NCI-H748 (cell line): ENCODE results near the gene SFI1.
"Not testable (repeated sequence)": the region's sequence is repeated elsewhere in the genome, so short reads cannot be mapped to it uniquely, and the experiment has no call there.

Source experiments
- DNase-seq: peaks from one replicate; lab custom pipeline; 2025; ENCODE audit not compliant: unreplicated experiment; lab: John Stamatoyannopoulos, UW

SFI1 gene

DNA sequence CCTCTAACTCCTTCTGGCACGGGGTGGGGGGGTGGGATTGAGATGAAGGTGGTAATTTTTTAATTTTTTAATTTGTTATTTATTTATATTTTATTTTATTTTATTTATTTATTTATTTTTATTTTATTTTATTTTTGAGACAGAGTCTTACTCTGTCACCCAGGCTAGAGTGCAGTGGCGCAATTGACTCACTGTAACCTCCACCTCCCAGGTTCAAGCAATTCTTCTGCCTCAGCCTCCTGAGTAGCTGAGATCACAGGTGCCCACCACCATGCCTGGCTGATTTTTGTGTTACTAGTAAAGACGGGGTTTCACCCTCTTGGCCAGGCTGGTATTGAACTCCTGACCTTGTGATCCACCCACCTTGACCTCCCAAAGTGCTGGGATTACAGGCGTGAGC lies 43.8 kb downstream of the SFI1 start:
- not testable (repeated sequence) for DNase-seq

DNA sequence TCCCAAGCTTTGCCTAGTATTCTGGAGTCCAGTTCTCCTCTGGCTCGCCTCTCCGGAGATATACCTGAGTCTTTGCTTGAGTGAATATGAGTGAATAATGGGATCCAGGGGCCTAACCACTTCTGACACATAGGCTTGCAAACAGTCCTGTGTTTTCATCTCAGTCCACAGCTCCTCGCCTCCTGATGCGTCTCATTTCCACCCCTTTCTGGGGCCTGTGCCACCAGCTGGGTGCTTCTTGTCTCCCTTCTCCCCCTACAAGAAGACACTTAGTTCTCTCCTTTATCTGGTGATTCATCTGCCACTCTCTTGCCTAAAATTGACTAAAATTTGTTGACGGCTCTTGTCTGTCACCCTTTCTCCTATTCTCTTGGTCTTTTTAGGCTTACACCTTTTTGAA lies 44.6 kb downstream of the SFI1 start:
- no peak for DNase-seq

DNA sequence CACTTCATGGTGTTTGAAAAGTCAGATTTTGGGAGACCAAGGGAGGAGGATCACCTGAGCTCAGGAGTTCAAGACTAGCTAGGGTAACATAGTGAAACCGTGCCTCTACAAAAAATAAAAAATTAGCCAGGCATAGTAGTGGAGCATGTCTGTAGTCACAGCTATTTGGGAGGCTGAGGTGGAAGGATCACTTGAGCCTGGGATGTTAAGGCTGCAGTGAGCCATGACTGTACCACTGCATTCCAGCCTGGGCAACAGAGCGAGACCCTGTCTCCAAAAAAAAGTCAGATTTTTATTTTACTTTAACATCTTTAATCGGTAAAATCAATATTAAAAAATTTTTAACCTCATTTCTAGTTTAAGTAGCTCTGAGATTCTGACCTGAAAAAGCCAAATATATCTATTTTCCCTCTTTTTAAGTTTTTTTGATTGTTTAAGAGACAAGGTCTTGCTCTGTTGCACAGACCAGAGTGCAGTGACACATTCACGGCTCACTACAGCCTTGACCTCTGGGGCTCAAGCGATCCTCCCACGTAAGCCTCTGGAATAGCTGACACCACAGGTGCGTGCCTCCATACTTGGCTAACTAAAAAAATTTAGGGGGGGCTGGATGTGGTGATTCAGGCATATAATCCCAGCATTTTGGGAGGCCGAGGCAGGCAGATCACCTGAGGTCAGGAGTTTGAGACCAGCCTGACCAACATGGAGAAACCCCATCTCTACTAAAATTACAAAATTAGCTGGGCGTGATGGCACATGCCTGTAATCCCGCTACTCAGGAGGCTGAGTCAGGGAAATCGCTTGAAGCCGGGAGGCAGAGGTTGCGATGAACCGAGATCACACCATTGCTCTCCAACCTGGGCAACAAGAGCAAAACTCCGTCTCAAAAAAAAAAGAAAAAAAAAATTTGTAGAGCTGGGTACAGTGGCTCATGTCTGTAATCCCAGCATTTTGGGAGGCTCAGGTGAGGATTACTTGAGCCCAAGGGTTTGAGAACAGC lies 48.4 kb downstream of the SFI1 start:
- DNase-seq: no peak

DNA sequence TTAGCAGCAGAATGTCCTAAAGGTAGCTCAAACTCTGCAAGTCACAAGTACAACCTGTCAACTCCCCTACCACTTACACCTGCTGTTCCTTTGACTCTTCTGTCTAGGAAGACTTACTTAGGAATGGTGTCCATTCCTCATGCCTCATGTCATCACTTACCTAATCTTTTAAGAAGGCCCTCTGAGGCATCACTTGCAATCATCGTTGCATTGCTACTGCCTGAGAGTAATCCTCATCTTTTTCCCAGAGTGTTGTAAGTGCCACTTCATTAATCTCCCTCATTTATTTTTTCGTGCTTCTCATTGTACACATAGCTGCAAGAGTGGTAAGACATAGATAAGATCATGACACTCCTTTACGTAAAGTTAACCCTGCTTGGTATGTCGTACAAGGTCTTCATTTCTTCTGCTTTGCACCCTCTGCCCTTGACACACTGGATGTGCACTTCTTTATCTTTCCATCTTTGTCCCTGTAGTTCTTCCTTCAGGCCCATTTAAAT lies 54.6 kb downstream of the SFI1 start:
- DNase-seq: no peak

DNA sequence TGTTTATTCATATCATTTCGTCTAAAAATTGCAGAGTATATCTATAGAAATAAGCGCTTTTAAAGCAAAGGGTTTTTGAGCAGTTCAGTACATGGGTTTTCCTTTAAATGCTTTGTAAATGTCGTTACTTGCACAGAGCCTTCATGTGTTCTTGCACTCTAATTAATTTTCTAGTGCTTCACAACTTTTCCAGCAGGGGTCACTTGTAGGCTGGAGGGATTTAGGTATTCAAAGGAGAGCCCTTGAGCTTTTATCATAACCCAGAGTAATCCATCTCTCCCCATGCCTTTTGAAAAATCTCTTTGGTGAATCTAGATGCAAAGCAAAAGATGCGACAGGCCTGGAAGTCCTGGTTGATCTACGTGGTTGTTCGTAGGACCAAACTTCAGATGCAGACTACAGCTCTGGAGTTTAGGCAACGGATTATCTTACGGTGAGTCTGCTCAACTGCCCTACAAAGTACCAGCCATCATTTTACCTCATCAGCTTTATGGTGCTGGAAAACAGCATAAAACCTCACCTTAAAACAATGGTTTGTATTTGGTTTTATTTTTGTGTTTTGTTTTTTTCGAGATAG lies 60.4 kb downstream of the SFI1 start:
- peak; percentile 29 for DNase-seq

DNA sequence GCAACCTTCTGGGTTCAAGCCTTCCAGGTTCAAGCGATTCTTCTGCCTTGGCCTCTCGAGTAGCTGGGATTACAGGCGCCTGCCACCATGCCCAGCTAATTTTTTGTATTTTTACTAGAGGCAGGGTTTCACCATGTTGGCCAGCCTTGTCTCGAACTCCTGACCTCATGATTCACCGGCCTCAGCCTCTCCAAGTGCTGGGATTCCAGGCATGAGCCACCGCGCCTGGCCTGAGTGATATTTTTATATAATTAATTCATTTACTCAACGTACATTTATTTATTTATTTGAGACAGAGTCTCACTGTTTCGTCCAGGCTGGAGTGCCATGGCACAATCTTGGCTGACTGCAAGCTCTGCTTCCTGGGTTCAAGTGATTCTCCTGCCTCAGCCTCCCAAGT lies 62.2 kb downstream of the SFI1 start:
- not testable (repeated sequence) for DNase-seq

DNA sequence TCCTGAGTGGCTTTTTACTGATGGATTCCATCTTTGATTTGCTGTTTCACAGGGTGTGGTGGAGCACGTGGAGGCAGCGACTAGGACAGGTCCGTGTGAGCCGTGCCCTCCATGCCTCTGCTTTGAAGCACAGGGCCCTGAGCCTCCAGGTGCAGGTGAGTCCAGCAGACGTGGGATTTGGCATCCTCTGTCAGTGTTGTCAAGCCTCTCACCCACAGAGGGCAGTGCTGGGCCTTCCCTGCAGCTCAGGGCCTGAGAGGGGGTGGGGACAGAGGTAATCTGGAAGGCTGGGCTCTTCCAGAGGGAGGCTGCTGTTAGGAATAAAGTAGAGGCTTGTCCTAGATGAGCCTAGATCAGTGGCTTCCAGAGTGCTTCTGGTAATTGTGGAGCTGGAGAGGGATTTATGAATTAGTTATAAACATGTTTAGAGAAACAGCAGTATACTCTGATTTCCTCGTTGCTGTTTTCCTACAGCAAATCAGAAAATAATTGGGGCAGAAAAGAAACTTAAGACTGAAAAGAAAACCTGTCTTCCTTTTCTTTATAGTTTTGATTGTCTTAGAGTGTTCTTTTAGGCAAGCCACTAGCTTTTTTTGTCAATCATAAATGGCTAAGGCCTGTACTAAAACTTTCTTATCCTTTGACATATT lies 65.0 kb downstream of the SFI1 start:
- DNase-seq: peak; percentile 67

DNA sequence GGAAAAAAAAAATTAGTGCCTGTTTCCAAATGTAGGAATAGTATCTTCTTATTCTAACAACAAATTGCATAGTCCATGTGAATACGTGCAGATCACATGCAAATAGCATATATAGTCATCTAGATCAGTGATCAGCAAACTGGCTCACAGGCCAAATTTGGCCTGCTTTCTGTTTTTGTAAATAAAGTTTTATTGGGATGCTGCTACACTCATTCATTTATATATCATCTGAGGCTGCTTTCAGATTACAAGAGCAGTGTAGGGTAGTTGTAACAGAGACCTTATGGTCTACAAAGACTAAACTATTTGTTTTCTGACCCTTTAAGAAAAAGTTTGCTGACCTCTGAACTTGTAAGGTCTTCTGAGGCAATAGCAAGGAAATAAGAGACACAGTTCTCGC lies 65.6 kb downstream of the SFI1 start:
- DNase-seq: no peak

DNA sequence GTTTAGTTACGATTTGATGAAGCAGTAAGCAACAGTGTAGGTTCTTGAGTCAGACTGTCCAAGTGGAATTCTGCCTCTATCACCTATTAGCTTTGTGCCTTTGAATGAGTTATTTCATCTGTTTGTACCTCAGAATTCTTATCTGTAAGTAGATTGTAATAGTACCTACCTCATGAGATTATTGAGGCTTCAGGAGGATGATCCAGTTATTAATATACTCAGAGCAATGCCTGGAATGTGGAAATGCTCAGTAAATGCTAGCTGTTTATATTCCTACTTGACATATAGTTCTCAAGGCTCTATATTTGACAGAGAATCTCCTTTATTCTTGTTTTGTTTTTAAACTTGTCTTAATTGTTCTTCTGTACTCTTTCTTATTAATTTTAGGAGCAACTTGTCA lies 70.1 kb downstream of the SFI1 start:
- no peak for DNase-seq

DNA sequence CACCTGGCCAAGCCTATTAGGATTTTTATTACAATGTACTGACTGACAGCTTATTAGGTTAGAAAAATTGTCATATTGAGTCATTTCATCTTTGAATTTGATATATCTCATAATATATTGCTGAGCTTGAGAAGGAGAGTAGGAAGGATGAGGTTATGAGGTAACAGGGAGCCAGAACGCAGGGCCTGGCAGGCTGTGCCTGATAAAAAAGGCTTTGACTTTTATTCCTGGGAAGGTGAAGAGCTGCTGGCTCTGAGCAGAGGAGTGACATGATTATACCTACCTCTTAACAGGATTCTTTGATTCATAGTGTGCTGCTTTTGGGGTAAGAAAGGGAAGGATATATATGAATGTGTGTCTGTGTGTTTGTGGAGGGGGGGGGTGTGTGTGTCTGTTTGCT lies 70.9 kb downstream of the SFI1 start:
- no peak for DNase-seq

DNA sequence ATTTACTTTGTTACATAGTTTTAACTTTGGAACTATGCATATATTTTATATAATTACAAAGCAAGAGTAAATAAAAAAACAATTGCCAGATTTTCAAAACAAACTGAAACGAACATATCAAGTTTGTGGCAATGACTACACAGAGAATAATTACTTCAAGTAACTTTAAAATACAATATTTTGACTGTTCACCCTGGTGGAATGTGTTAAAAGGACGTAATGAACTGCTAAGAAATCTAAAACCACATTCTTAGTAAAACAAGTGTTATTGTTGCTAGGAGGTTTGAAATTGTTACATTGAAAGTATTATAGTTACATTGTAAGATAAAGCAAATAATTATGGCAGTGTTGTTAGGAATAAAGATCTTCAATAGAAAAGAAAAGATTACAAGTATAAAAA lies 71.4 kb downstream of the SFI1 start:
- no peak for DNase-seq

DNA sequence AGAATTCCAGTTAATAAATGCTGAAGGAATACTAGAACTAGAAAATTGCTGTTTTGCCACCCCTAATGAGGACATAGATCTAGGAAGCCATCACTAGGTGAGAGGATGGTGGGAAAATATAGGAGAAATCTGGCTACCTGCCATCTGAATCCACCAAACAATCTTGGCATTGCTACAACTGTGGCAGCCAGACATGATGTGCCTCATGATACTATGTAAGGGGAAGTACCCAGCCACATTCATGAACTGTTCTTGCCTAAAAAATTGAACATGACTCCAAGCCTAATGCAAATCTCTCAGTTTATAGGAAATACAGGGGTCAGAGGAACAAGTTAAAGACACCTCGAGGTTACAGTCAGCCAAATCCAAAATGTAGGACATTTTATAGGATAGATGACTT lies 72.8 kb downstream of the SFI1 start:
- no peak for DNase-seq

DNA sequence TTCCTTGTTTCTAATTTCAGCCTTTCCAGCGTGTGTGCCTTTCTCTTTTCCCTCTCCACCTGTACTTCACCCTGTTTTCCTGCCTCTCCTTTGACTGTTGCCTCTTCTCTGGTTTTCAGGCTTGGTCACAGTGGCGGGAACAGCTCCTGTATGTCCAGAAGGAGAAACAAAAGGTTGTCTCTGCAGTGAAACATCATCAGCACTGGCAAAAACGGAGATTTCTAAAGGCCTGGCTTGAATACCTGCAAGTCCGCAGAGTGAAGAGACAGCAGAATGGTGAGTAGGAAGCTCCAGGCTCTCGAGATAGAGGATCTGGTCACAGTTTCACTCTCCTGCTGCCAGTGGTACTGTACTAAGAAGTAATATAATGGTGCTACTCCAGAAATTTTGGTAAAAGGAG lies 76.6 kb downstream of the SFI1 start:
- DNase-seq: no peak

DNA sequence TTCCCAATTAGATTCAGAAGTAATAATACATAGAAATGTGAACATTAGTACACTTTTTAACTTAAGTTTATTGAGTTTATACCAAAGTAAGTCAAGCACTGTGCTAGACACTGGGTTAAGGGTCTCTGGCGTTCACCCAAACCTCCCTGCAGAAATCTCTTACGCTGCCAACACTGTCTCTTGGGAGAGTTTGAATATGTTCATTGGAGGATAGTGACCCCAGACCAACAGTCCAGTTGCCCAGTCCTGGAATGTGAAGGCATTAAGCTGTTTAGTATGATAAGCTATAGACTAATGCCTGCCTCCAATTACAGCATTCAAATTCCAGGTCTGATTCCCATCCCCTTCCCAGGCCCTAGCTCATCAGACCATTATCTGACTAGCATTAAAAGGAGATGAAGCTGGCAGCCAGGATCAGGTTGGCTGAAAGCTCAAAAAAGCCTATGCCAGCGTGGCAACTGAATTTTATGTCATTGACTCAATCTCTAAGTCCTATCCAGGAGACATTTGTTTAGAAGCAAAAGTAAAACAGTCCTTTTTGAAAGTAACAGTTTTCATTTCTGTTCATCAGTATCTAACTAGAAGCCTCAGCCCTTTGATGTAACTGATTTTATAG lies 77.8 kb downstream of the SFI1 start:
- DNase-seq: no peak

DNA sequence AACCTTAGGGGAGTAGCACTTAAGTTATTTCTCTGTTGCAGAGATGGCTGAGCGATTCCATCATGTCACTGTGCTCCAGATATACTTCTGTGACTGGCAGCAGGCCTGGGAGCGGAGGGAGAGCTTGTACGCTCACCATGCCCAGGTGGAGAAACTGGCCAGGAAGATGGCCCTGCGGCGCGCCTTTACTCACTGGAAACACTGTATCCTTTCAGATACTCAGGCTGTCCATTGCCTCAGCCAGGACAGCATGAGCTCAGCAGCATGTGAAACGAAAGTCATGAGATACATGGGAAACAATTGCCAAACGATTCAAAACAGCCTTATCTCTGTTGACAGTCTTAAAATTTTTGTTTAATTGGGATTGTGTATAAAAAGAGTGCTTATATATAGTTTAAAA lies 78.9 kb downstream of the SFI1 start:
- no peak for DNase-seq

DNA sequence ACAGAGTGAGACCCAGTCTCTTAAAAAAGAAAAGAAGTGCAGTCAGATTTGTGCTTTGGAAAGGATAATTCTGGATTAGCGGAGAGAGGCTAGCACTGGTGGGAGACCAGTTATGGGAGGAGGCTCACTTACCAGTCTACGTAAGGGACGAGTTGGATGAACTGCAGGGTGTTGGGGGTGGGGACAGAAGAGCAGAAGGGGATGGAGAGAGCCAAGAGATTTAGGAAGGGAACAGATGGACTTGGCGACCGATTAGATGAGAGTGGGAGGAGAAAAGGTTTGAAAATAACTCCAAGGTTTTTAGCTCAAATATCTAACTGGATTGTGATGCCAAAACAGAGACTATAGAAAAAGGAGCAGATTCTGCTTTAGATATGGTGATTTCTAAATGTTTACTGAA lies 81.4 kb downstream of the SFI1 start:
- DNase-seq: no peak

DNA sequence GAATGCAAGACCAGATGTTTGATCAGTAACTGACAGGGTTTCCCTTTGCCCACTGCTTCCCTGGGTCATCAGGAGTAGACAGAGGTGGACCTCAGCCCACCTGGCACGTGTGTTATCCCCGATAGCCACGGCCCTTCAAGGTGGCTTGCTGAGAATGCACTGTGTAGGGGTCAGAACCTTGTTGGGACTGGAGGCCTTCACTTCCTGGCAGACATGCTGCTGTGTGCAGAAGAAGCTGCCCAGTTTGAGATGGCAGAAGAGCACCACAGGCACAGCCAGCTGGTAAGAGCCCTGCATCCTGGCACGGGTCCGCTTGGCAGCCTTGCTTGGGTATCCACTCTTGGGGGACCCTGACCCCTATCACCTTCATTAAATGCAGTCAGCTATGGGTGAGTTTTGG lies 81.8 kb downstream of the SFI1 start:
- DNase-seq: no peak

DNA sequence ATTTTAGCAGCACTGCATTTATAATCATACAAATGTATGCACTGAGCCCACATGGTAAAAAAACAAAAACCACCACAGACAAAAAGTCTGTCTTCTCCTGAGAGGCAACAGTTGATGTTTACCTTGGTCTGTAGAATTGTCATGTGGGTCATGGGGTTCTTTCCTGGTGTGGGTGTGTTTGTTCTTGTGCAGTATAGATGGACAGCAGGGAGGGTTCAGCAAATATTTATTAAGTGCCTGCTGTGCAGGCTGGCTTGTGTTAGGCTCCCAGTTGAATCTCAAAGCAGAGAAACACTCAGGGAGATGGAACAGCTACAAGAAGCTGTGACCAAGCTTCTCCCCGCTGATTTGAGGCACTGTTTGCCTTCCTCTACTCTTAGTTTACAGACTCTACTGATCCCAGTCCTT lies 83.5 kb downstream of the SFI1 start:
- DNase-seq: peak; percentile 95

DNA sequence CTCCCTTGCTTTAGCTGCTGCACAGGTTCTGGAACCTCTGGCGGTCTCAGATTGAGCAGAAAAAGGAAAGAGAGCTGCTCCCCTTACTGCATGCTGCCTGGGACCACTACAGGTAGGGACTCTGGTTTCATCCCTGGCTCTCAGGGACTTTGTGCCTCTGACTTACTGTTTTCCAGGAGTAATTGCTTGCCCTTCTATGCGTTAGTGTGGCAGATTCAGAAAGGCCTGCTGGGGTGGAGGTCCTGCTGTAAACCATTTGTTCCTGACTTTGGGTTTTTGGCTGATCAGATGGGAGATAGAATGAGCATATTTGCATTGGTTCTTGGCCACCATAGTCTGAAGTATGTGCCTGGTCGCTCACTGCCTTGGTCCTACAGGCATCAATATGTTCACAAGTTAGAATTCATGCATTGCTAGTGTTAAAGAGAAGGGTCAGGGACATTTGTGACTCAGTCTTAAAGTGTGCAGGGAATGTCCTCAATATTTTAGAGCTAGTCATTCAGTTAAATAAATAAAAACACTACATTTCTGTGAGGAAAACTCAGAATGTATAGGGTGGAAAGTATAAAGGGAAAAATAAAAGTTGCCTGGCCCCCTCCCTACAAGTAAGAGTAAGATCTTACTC lies 87.6 kb downstream of the SFI1 start:
- DNase-seq: no peak

DNA sequence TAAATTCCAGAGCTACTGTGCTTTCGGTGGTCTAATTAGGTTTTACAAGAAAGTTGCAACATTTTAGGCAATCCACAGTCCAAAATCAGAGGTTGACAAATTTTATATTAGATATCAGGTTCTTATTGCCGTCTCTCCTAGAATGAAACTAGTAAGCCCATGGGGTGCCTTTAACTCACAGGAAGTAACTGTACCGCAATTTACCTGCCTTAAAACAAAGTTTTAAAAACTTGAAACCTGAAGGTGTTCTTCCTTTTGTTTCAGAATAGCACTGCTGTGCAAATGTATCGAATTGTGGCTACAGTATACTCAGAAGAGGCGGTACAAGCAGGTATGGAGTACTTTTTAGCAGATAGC lies 88.4 kb downstream of the SFI1 start:
- no peak for DNase-seq
